Left lung (tissue), 10 donors: ENCODE data around the gene EPB41. TPM values are rescaled to one million over a fixed set of nuclear protein-coding genes. Genes with fewer than 3 reads are reported as not detected.

ENCODE experiments used
- ATAC-seq: fragments of 200-7000 bp; cut with Tn5 transposase; one replicate; pipeline ENCODE4 v1.9.1; 2020; ENCODE audit warnings: moderate library complexity
- DNase-seq, 4 donors: peaks; one replicate each; pipeline ENCODE4 v3.0.0-alpha.2; 2013 to 2020
- H3K27ac ChIP-seq, 2 donors: fragments of 200-600 bp; sonication (generic) in 1 of 2; one replicate each; pipeline versions ENCODE4 v1.5.0 to v1.8.0; 2020 to 2021
- H3K27me3 ChIP-seq, 2 donors: fragments of 200-600 bp; sonication (generic) in 1 of 2; one replicate each; pipeline versions ENCODE4 v1.5.0 to v1.8.0; 2020 to 2021
- H3K36me3 ChIP-seq, 2 donors: fragments of 200-600 bp; sonication (generic) in 1 of 2; one replicate each; pipeline versions ENCODE4 v1.5.0 to v1.8.0; 2020 to 2021
- H3K4me1 ChIP-seq, 2 donors: fragments of 200-600 bp; one replicate each; pipeline ENCODE4 v1.8.0; 2021
- H3K4me3 ChIP-seq, 2 donors: fragments of 200-600 bp; sonication (generic) in 1 of 2; one replicate each; pipeline versions ENCODE4 v1.5.0 to v1.8.0; 2020 to 2021; ENCODE audit warnings: mild to moderate bottlenecking in 1 of 2
- H3K9me3 ChIP-seq, 2 donors: fragments of 200-600 bp; sonication (generic) in 1 of 2; one replicate each; pipeline versions ENCODE4 v1.5.0 to v1.8.0; 2020 to 2021
- intact Hi-C, 2 donors: fragments of 100-400 bp; cut with DNase I; formaldehyde crosslinking; loops; one replicate each; pipeline versions ENCODE4 v1.11.2 to v1.14.2; 2022
- polyA plus RNA-seq, 6 donors: library from polyadenylated mRNA; unstranded; fragments of 120-200 nt; gene quantifications; one replicate each; pipeline ENCODE4 v1.2.1, GENCODE V29; 2013; ENCODE audit not compliant: insufficient read length in 6 of 6
- total RNA-seq, 2 donors: library from RNA; stranded (reverse); fragmentation: NEBNext Ultra II Directional; extraction: Animal tissue kit (Norgen Biotek cat#: 25700); gene quantifications; one replicate each; pipeline ENCODE4 v1.2.1, GENCODE V29; 2021
- TF ChIP-seq, protein P1 (sequence below), 2 donors: fragments of 200-600 bp; sonication (generic) in 1 of 2; IDR thresholded peaks; one replicate each; pipeline versions ENCODE4 v1.5.0 to v1.8.0; 2021; ENCODE audit warnings: antibody characterized with exemption in 2 of 2
- donor health status: DM: no; HTN: yes; CAD: no.
- donor health status: DM: no; HTN: no; CAD: no.

Gene EPB41
- total and polyA plus RNA-seq, 8 donors = 41.4 to 56.1 (median 45.7) TPM

- TF ChIP-seq, protein P1, sequence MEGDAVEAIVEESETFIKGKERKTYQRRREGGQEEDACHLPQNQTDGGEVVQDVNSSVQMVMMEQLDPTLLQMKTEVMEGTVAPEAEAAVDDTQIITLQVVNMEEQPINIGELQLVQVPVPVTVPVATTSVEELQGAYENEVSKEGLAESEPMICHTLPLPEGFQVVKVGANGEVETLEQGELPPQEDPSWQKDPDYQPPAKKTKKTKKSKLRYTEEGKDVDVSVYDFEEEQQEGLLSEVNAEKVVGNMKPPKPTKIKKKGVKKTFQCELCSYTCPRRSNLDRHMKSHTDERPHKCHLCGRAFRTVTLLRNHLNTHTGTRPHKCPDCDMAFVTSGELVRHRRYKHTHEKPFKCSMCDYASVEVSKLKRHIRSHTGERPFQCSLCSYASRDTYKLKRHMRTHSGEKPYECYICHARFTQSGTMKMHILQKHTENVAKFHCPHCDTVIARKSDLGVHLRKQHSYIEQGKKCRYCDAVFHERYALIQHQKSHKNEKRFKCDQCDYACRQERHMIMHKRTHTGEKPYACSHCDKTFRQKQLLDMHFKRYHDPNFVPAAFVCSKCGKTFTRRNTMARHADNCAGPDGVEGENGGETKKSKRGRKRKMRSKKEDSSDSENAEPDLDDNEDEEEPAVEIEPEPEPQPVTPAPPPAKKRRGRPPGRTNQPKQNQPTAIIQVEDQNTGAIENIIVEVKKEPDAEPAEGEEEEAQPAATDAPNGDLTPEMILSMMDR (IDR thresholded peaks at IDR 0.05) = no peak
- ATAC-seq (peak; percentile 45), DNase-seq (no peak)
- Histone ChIP-seq H3K9me3 (no peaks in the 10 kb centered on the region), H3K36me3 (peaks cover 6 to 93% of the 10 kb centered on the region in 2 donors), H3K27ac (peak overlapping the region in 1 of 2 donors; percentile 33), H3K4me3 (no peak overlapping the region), H3K27me3 (no peaks in the 10 kb centered on the region), H3K4me1 (peaks cover 4 to 31% of the 10 kb centered on the region in 2 donors)
- intact Hi-C loops = no loop called here
Observed at GRCh38 chr1:29156543-29157268, 242.3 kb downstream of the EPB41 start.

GRCh38 chr1:29157269-29157601 lies 242.9 kb downstream of the EPB41 start:
- peaks cover 6 to 92% of the 10 kb centered on the region in 2 donors for H3K36me3 ChIP-seq
- no peaks in the 10 kb centered on the region for H3K27me3 ChIP-seq
- peaks cover 6 to 36% of the 10 kb centered on the region in 2 donors for H3K4me1 ChIP-seq
- DNase-seq (no peak), ATAC-seq (no peak)
- TF ChIP-seq, protein P1 (IDR thresholded peaks at IDR 0.05) = no peak
- intact Hi-C loops = no loop called here
- H3K27ac ChIP-seq = peak overlapping the region in 1 of 2 donors; percentile 33
- H3K9me3 ChIP-seq = no peaks in the 10 kb centered on the region
- H3K4me3 ChIP-seq = no peak overlapping the region

DNA sequence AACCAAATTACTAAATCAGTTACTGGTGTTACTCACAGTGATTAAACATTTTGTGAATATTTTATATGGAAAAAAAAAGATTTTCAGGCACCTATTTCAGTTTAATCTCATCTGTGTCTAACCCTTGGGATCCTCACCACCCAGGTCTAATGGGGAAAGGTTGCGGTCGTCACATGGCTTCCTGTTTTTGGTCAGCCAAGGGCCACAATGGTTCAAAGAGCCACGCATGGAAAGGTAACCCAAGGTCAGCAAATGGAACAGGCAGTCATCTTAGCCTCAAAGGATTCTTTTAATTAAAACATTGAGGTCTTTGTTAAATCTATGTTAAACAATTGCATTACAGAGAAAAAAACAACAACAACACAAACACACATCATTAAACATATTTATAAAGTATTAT lies 245.4 kb downstream of the EPB41 start:
- peaks cover 0 to 84% of the 10 kb centered on the region in 2 donors for H3K36me3 ChIP-seq

GRCh38 chr1:29162025-29162424 lies 247.7 kb downstream of the EPB41 start:
- peak overlapping the region in 1 of 2 donors; percentile 41 for H3K27ac ChIP-seq
- TF ChIP-seq, protein P1 (IDR thresholded peaks at IDR 0.05) = no peak
- no peak overlapping the region for H3K4me3 ChIP-seq
- DNase-seq = no peak
- no peaks in the 10 kb centered on the region for H3K9me3 ChIP-seq
- ATAC-seq = peak; percentile 32
- peaks cover 0 to 83% of the 10 kb centered on the region in 2 donors for H3K36me3 ChIP-seq
- peaks cover 6 to 51% of the 10 kb centered on the region in 2 donors for H3K4me1 ChIP-seq
- no peaks in the 10 kb centered on the region for H3K27me3 ChIP-seq
- intact Hi-C loops = no loop called here

More for the DNA sequence above, 245.4 kb downstream of the EPB41 start:
- no peaks in the 10 kb centered on the region for H3K9me3 ChIP-seq
- TF ChIP-seq, protein P1 (IDR thresholded peaks at IDR 0.05) = no peak
- H3K4me3 ChIP-seq = no peak overlapping the region
- H3K27ac ChIP-seq = no peak overlapping the region
- ATAC-seq (no peak), DNase-seq (no peak)
- peaks cover 8 to 47% of the 10 kb centered on the region in 2 donors for H3K4me1 ChIP-seq
- intact Hi-C loops = no loop called here
- H3K27me3 ChIP-seq = no peaks in the 10 kb centered on the region

DNA sequence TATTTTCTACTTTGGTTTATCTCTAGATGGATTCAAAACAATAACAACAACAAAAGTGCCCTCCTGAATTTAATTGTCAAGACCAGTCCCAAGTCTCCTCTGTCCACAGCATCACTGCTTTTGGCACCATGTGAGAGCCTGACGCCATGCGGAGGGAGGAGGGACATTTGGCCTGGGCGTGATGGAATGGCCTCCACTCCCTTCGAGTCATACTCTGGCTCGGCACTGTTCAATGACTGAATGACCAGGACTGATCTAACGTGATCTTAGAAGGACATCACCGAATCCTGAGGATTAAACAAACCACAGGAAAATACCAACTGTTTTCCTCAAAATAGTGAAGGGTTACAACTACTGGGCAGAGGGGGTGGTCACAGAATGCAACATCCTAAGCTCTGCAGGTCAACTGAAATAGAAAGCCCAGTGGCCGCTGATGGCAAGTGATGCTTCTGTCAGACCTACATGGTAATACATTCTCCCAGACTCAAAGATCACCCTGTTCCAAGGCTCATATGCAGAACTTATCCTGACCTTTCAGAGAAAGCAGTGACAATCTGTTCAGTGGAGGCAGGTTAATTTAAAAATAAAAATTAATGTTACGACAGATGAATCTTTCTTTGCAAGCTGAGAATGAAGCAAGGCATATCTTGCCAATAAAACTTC lies 248.2 kb downstream of the EPB41 start:
- TF ChIP-seq, protein P1 (IDR thresholded peaks at IDR 0.05) = no peak
- Histone ChIP-seq H3K36me3 (peaks cover 0 to 81% of the 10 kb centered on the region in 2 donors), H3K27me3 (no peaks in the 10 kb centered on the region), H3K27ac (peak overlapping the region in 1 of 2 donors; percentile 41), H3K9me3 (no peaks in the 10 kb centered on the region), H3K4me3 (no peak overlapping the region), H3K4me1 (peaks cover 4 to 49% of the 10 kb centered on the region in 2 donors)
- no peak for ATAC-seq
- no peak for DNase-seq
- intact Hi-C loops = no loop called here
